Large intestine (tissue), 3 donors: ENCODE data around the gene LYL1. TPM values are rescaled to one million over a fixed set of nuclear protein-coding genes. Genes with fewer than 3 reads are reported as not detected.

Source experiments
- DNase-seq, 2 donors: peaks; one replicate each; pipeline versions ENCODE4 v3.0.0 to v3.0.0-alpha.2; 2013
- H3K27ac ChIP-seq: one replicate; pipeline ENCODE4 v1.5.1; 2013; ENCODE audit warnings: low read length
- H3K27me3 ChIP-seq: 2 replicates; pipeline ENCODE4 v1.6.1; 2013; ENCODE audit warnings: low read length; ENCODE audit not compliant: control insufficient read depth, insufficient read depth
- H3K36me3 ChIP-seq: 2 replicates; pipeline ENCODE4 v1.6.1; 2013; ENCODE audit warnings: low read length; ENCODE audit not compliant: control insufficient read depth, insufficient read depth
- H3K4me1 ChIP-seq: one replicate; pipeline ENCODE4 v1.6.1; 2013; ENCODE audit warnings: low read length; ENCODE audit not compliant: control insufficient read depth, insufficient read depth
- H3K4me3 ChIP-seq: one replicate; pipeline ENCODE4 v1.5.1; 2013; ENCODE audit warnings: low read length
- H3K9me3 ChIP-seq: one replicate; pipeline ENCODE4 v1.6.1; 2013; ENCODE audit warnings: mild to moderate bottlenecking, low read depth, low read length, moderate library complexity; ENCODE audit not compliant: control insufficient read depth
- WGBS: methylation state at CpG from one replicate; pipeline ENCODE4 v1.1.5; 2013; ENCODE audit warnings: low lambda C conversion rate; ENCODE audit not compliant: insufficient coverage; 5-methylcytosine and 5-hydroxymethylcytosine counted together
- polyA plus RNA-seq: library from polyadenylated mRNA; unstranded; fragments of 120-200 nt; gene quantifications from one replicate; pipeline ENCODE4 v1.2.1, GENCODE V29; 2013

LYL1 gene
- polyA plus RNA-seq, 1 donor, result 3.7 TPM

DNA sequence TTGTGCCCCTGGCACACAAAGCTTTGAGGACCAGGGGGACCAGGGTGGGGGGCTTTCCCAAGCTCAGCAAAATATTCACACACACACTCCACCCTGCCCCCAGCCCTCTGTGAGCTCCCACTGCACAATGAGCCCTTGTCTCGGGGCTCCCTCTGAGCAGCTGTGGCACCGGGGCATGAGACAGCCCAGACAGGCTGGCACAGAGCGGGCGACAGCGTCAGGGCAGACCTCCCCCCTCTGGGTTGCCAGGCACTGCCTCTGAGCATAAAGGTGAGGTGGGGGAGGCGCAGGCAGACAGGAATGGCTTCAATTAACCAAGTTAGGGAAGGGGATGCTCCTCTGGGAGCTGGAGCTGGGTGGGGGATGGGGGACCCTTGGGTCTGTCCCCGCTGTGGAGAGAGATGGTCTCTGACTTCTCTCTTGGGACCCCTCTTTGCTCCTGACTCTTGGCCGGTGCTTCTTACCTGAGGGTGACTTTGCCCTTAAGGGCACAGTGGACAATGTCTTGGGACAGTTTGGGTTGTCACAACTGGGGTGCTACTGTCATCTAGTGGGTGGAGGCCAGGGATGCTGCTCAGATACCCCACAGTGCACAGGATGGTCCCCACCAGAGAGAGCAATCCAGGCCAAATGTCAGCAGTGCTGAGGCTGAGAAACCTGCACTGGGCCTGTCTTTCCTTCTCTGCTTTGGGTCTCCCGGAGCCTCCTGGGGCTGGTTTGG, 30.3 kb downstream of the LYL1 start:
- H3K4me3 ChIP-seq, result no peak overlapping the region
- no peak overlapping the region for H3K27ac ChIP-seq
- H3K4me1 ChIP-seq, result peaks cover 32% of the 10 kb centered on the region
- peaks cover 5% of the 10 kb centered on the region for H3K9me3 ChIP-seq
- no peaks in the 10 kb centered on the region for H3K27me3 ChIP-seq
- no peak for DNase-seq
- peaks cover 10% of the 10 kb centered on the region for H3K36me3 ChIP-seq
- no CpG with 5 or more reads among the region's 9 CpGs for WGBS

DNA sequence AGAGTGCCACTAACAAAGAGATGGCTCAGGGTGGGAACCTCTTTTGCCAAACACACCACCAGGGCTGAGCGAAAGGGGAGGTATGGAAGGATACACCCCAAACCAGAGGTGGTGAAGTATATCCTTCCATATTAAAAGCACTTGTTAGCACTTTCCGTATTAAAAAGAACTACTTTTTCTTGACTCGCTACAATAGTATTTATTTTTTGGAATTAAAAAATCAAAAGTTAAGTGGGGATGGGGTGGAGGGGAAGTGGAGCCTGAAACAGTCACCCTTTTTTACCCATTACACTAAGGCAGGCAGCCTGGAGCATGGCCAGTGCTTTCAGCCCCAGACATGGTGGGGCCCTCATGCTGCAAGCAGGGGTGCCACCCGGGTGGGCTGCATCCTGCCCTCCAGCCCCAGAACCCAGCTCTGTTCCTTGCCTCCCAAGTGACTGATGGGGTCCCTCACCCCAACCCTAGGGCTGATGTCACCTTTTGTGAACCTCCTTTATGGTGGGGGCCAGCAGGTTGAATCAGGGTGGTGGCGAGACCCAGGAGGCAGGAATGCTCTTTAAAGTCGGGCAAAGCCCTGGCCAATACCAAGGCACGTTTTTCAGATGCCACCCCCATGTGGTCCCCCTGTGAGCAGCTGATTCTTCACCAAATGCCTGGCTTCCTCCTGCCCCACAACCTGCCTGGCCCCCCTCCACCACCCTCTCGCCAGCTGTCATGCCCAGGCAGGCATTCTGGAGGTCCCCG, 31.0 kb downstream of the LYL1 start:
- 100% methylated on average over 2 of the region's 9 CpGs for WGBS
- Histone ChIP-seq H3K27me3 (no peaks in the 10 kb centered on the region), H3K4me3 (no peak overlapping the region), H3K9me3 (peaks cover 5% of the 10 kb centered on the region), H3K36me3 (peaks cover 10% of the 10 kb centered on the region), H3K27ac (no peak overlapping the region), H3K4me1 (peaks cover 33% of the 10 kb centered on the region)
- no peak for DNase-seq

DNA sequence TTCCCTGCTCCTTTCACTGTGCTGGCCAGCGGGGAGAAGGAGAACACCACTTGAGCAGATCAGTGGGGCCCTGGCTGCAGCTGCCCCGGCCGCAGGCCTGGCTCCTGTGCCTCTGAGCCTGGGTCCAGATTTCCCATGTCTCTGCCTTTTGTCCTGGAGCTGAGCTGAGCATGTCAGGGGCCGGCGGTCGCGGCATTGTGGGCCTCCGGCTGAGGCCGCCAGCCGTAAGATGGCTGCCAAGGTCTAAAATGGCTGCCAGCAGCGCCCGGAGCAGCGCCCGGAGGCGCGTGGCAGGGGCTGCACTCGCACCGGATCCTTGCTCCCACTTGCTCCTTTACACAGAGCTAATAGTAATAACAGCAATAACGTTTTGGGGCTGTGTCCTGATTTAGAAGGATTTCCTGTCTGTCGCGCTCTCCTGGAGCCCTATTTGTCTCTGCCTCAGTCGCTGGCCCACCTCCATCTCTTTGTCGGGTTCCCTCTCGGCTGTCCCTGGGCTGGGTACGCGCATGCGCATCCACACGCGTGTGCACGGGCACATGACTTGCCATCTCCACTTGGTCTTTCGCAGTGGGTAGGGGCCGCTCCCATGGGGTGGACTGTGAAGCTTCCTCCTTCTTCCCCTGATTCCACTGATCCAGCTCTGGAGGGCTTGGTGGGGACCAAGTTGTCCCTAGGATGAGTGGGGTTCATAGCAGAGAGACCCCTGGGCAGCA, 32.1 kb downstream of the LYL1 start:
- H3K27me3 ChIP-seq, result no peaks in the 10 kb centered on the region
- H3K9me3 ChIP-seq, result peaks cover 5% of the 10 kb centered on the region
- no peak overlapping the region for H3K27ac ChIP-seq
- H3K4me1 ChIP-seq, result peaks cover 32% of the 10 kb centered on the region
- DNase-seq, result no peak
- peaks cover 8% of the 10 kb centered on the region for H3K36me3 ChIP-seq
- no CpG with 5 or more reads among the region's 32 CpGs for WGBS
- H3K4me3 ChIP-seq, result no peak overlapping the region

DNA sequence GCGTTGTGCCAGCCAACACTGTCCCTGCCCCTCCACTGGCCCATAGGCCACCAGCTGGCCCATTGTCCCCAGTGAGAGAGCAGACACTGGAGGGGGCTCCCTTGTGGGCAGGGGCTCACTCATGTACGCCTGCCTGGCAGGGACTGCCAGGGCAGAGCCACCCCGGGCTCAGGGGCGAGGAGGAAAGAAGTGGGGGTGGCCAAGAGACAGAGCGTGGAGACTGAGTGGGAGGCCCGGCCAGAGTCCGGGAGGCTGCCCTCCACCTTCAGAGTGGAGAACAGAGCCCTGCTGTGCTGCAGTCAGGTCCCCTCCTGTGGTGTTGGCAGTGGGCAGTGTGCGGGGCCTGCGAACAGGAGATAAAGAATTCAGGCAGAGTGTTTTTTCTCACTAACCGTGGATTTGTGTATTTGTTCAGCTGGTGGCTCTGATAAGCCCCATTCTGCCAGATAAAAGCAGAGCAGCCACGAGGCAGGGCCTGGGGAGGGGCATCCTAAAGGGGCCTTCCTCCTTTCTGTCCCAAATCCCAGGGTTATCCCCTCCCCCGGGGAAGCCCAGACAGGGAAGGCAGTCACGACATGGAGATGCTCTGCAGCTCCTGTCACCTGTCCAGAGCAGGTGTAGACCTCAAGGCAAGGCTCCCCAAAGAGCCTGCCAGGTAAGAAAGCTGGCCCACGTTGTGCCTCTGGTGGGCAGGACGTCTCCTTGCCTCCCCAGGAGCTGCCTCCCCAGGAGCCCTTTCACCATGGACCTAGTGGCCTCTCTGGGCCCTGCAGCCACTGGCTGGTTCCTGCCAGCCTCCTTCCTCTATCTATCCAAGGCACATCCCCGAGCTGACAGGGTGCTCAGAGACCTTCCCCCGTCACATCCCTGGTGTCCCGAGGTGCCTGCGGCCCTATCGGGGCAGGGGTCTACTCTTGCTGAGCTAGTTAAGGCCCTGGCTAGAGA, 33.0 kb downstream of the LYL1 start:
- H3K4me1 ChIP-seq, result peaks cover 32% of the 10 kb centered on the region
- H3K27ac ChIP-seq, result no peak overlapping the region
- no CpG with 5 or more reads among the region's 20 CpGs for WGBS
- H3K4me3 ChIP-seq, result no peak overlapping the region
- no peaks in the 10 kb centered on the region for H3K27me3 ChIP-seq
- H3K9me3 ChIP-seq, result peaks cover 5% of the 10 kb centered on the region
- H3K36me3 ChIP-seq, result peaks cover 6% of the 10 kb centered on the region
- no peak for DNase-seq

DNA sequence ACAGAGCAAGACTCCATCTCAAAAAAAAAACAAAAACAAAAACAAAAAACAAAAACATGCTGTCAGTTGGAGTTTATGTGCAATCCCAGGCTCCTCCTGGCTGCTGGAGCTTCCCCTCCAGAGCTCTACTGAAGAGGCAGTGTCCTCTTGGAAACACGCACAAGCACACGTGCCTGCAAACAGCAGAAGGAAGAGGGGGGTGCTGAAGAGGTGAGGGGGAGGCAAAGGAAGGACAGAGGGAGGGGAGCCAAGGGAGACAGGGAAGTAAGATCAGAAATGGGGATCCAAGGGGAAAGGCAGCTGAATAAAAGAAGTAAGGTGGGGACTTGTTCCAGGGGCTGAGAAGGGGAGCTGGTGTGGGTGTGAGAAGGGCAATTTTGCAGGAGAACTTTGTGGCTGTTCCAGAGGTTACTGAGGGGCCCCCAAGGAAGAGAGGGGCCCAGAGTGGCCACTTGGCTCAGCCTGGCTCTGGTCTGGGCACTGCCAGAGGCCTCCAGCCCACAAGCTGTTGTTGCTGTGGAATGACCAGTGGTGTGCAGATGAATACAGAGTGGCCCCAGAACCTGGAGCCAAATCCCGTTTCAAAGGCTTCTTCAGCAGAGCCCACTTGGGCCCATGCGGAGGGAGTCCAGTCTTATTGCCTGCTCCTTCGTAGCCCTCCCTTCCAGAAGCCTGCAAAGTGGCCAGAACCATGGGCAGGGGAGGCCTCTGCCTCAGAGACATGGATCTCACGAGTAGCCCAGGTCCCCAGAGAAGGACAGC, 34.4 kb downstream of the LYL1 start:
- Histone ChIP-seq H3K9me3 (peaks cover 5% of the 10 kb centered on the region), H3K27ac (no peak overlapping the region), H3K4me1 (peaks cover 32% of the 10 kb centered on the region), H3K4me3 (no peak overlapping the region), H3K36me3 (no peaks in the 10 kb centered on the region), H3K27me3 (peaks cover 2% of the 10 kb centered on the region)
- peak; percentile 47 to 62 for DNase-seq
- WGBS, result no CpG with 5 or more reads among the region's 6 CpGs

DNA sequence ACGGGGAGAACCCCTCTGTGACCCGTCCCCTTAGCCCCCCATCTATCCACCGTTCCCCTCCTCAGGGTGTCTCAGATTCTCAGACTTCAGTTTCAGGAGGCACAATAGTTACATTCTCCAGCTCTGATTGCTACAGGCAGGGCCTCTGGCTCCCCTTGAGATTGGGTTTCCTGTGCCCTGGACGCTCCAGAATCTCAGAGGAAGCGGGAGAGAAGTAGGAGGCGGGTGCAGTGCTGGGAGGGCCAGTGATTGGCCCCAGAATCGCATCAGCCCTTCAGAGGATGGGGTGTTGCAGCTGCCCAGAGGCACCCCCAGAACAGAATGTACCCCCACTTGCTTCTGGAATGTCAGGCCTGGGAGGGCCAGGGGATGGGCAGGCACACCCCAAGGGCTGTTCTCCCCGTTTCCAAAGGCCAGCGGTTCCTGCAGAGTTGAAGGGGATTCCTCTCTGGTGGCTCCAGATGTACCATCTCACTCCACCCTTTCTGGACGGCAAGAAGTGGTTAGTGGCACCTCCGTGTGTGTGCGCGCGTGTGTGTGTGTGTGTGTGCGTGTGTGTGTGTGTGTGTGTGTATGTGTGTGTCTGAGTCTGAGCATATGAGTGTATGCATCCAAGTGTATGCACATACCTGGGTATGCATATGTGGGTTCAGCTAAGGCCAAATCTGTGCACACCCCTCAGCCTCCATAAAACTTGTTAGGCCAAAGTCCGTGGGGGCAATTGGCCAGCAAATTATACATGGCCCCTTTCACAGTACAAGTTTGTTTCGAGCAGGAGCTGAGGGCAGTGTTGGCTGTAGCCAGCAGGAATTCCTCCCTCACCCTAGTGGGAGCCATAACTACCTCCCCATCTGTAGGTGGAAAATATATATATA, 35.5 kb downstream of the LYL1 start:
- DNase-seq, result peak; percentile 50 to 76
- no peak overlapping the region for H3K4me3 ChIP-seq
- peaks cover 5% of the 10 kb centered on the region for H3K9me3 ChIP-seq
- no CpG with 5 or more reads among the region's 17 CpGs for WGBS
- H3K27me3 ChIP-seq, result peaks cover 10% of the 10 kb centered on the region
- no peak overlapping the region for H3K27ac ChIP-seq
- H3K36me3 ChIP-seq, result no peaks in the 10 kb centered on the region
- peaks cover 32% of the 10 kb centered on the region for H3K4me1 ChIP-seq

DNA sequence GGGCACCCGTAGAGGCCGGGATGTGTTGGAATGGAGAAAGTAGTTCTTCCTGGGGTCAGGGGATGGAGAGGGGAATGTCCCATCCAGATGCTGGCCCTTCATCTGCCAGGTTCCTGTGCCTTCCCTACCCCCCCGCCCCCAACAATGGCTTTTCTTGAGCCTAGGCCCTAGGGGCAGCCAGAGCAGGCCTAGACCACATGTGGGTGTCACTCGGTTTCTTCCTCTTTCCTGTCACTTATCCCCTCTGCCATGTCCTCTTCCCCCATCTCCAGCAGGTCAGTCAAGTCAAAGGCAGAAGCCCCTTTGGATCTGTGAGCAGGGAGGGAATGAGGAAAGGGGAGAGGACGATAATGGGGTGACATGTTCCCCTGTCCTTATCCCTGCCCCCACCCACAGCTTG, 36.4 kb downstream of the LYL1 start:
- no CpG with 5 or more reads among the region's 5 CpGs for WGBS
- peaks cover 17% of the 10 kb centered on the region for H3K27me3 ChIP-seq
- no peak overlapping the region for H3K4me3 ChIP-seq
- H3K9me3 ChIP-seq, result peaks cover 5% of the 10 kb centered on the region
- H3K4me1 ChIP-seq, result peaks cover 33% of the 10 kb centered on the region
- H3K36me3 ChIP-seq, result no peaks in the 10 kb centered on the region
- no peak overlapping the region for H3K27ac ChIP-seq
- no peak for DNase-seq

DNA sequence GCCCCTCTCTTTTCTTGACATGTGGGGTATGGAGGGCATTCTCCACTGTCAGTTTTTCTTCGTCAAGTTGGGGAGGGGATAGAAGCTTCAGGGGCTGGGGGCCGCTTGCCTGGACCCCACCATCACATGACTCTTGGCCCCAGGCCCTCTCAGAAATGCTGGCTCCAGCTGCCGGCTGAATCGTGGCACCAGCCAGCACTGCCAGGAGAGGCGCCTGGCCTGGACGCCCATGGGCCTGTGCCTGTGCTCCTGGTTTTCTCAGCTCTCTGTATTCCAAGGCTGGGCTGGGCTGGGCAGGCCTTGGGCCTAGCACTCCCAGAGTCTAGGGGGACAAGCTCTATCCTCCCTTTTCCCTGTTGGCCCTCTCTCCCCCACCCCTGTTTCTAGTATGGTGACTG, 38.6 kb downstream of the LYL1 start:
- no peak overlapping the region for H3K4me3 ChIP-seq
- H3K9me3 ChIP-seq, result no peaks in the 10 kb centered on the region
- no peaks in the 10 kb centered on the region for H3K36me3 ChIP-seq
- no peak for DNase-seq
- H3K27me3 ChIP-seq, result peaks cover 32% of the 10 kb centered on the region
- H3K27ac ChIP-seq, result no peak overlapping the region
- no CpG with 5 or more reads among the region's 6 CpGs for WGBS
- H3K4me1 ChIP-seq, result peaks cover 38% of the 10 kb centered on the region
